ENCODE measurements around the gene PPIC. TPM values are rescaled to one million over a fixed set of nuclear protein-coding genes. Genes with fewer than 3 reads are reported as not detected.

Gene PPIC
- total RNA-seq, 1 experiment from 2014 or later = 10.8 TPM

- Mint-ChIP-seq H3K27ac (no peak overlapping the region), H3K9me3 (no peaks in the 10 kb centered on the region), H3K36me3 (ENCODE audit: insufficient read depth in 1 of 3, low read depth in 3 of 3) (no peaks in the 10 kb centered on the region), H3K4me1 (peaks cover 18 to 26% of the 10 kb centered on the region in 2 experiments), H3K4me3 (no peak overlapping the region), H3K27me3 (ENCODE audit: low read depth) (no peaks in the 10 kb centered on the region)
- H3K23ac ChIP-seq (ENCODE audit: insufficient read length, low read depth, low read length) = no peak overlapping the region
- no peak overlapping the region for H3K9ac ChIP-seq (ENCODE audit: extremely low read depth, insufficient read length, low read length)
- H2BK120ac ChIP-seq (ENCODE audit: low read depth, low read length, poor library complexity, severe bottlenecking) = no peak overlapping the region
- H3K56ac ChIP-seq (ENCODE audit: insufficient read length, low read depth, low read length) = no peak overlapping the region
- no peak overlapping the region for H3T11ph ChIP-seq (ENCODE audit: low read length)
- H3K79me2 ChIP-seq (ENCODE audit: insufficient read depth, low read length) = no peaks in the 10 kb centered on the region
- H3K14ac ChIP-seq (ENCODE audit: insufficient read depth, low read length) = no peak overlapping the region
- no peak overlapping the region for H2BK5ac ChIP-seq (ENCODE audit: insufficient read length, low read length)
- no peak overlapping the region for H2AFZ ChIP-seq (ENCODE audit: low read length)
- H3K27ac ChIP-seq (ENCODE audit: insufficient read length, low read depth, low read length) = no peak overlapping the region
- no peaks in the 10 kb centered on the region for H3K79me1 ChIP-seq (ENCODE audit: insufficient read depth, low read depth, low read length, poor library complexity, severe bottlenecking)
- no peak overlapping the region for H2AK5ac ChIP-seq (ENCODE audit: insufficient read length, low read length)
- no peak overlapping the region for H4K8ac ChIP-seq (replicated peaks; ENCODE audit: insufficient read length, low read depth, low read length)
- peaks cover 8% of the 10 kb centered on the region; the same call in 1 of the 2 replicates for H3K4me1 ChIP-seq (ENCODE audit: insufficient read depth, low read length)
- WGBS (ENCODE audit: extremely low coverage, insufficient read length, low lambda C conversion rate) = no CpG with 5 or more reads among the region's 10 CpGs
- H3K23me2 ChIP-seq (ENCODE audit: insufficient read length, low read depth, low read length, poor library complexity, severe bottlenecking) = no peaks in the 10 kb centered on the region
- no peaks in the 10 kb centered on the region for H3K9me3 ChIP-seq (ENCODE audit: control insufficient read depth, low read depth, low read length)
- no peak overlapping the region for H2BK15ac ChIP-seq (ENCODE audit: low read depth, low read length)
- no peak overlapping the region for H4K91ac ChIP-seq (ENCODE audit: insufficient read length, low read depth, low read length)
- peak; percentile 80 for DNase-seq
- H3K4me2 ChIP-seq (ENCODE audit: insufficient read depth, insufficient read length, low read length) = no peak overlapping the region
- H3K18ac ChIP-seq (ENCODE audit: insufficient read length, low read depth, low read length) = no peak overlapping the region
- no peaks in the 10 kb centered on the region for H3K27me3 ChIP-seq (ENCODE audit: insufficient read depth, low read length)
- peak; percentile 92 for TF ChIP-seq CTCF (conservative IDR thresholded peaks at IDR 0.05)
- H2BK12ac ChIP-seq (ENCODE audit: insufficient read length, low read depth, low read length) = no peak overlapping the region
- no peak overlapping the region for H4K5ac ChIP-seq (ENCODE audit: insufficient read length, low read depth, low read length)
- H2BK20ac ChIP-seq (ENCODE audit: low read depth, low read length, poor library complexity, severe bottlenecking) = no peak overlapping the region
- H4K20me1 ChIP-seq (ENCODE audit: control insufficient read depth, insufficient read depth, insufficient read length) = no peaks in the 10 kb centered on the region
- H3K4ac ChIP-seq (ENCODE audit: low read depth, low read length) = no peak overlapping the region
Measured at GRCh38 chr5:122999947-123000563, 36.5 kb downstream of the PPIC start.
